Measurements from ENCODE around the gene TAF1C.

TAF1C gene

GRCh38 chr16:84182680-84183571 is 3.9 kb downstream of the TAF1C start:
- DNase-seq: no peak

DNA sequence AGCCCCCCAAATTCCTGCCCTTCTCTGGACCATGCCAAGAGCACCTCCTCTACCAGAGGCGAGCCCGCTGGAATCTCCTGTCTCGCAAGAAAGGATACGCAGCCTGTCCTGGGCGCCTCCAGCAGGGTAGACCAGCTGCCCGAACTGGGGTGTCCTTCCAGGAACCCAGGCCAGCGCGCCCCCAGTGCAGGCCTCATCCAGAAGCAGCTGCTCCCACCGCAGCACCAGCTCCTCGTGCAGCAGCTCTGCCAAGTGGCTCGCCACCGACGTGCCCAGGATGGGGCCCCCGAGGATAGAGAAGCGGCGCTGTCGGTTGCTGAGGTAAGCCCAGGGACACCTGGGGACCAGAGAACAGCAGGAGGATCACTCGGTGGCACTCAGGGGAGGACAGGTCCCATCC is 4.8 kb downstream of the TAF1C start:
- no peak for DNase-seq

DNA sequence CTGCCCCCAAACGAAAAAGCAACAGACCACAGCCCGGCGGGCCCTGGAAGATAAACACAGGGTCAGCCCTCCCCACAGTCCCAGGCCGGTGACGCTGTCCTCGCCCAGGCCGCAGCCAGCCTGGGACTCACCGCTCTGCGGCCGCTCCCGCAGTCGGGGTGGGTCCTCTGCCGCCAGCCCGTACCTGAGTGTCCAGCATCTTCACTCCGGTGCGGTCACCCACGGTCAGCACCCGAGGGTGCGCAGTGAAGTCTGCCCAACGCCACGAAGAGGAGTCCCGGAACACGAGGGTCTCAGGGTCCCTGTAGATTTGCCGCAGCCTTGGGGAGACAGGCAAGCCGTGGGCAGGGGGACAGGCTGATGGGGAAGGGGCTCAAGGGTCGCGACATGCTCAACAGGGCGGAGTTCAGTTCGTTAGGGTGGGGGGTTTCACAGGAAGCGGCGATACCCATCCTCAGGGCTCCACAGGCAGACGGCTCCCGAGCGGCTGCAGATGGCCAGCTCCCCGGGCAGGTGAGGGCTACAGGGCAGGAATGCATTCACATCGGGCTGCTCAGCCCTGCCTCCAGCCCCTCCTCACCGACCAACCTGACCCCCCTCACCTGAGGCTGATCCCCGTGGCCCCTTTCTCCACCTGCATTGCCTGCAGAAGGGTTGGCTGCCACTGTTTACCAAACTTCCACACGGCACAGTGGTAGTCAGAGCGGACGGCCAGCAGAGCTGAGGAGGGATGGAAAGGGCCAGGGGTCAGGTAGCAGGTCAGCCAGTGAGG is 5.5 kb downstream of the TAF1C start:
- no peak for DNase-seq

DNA sequence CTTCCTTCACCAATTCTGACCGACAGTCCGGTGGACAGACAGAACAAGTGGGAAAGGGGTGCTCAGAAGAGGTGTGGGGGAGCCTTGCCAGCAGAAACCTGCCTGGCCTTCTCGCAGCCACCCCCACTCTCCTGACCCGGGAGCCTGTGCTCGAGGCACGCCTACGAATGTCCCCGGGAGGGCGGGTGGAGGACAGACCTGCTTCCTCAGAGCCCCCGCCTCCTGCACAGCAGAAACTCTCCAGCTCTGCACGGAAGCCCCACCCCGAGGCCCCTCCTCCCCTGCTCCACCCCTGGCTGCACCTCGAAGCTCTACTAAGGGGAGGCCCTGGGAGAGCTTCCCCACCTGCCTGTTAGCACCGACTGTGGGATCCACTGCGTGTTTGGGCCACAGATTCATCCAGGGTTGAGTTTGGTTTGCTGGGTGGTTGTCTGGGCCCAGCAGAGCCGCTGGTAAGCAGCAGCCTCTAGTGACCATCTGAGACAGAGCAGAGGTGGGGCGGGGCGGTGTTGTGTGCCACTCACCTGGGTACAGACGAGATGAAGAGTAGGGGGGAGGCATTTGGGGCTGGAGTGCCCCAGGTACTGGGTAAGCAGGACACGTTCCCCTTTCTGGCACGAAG is 6.2 kb downstream of the TAF1C start:
- DNase-seq: no peak

DNA sequence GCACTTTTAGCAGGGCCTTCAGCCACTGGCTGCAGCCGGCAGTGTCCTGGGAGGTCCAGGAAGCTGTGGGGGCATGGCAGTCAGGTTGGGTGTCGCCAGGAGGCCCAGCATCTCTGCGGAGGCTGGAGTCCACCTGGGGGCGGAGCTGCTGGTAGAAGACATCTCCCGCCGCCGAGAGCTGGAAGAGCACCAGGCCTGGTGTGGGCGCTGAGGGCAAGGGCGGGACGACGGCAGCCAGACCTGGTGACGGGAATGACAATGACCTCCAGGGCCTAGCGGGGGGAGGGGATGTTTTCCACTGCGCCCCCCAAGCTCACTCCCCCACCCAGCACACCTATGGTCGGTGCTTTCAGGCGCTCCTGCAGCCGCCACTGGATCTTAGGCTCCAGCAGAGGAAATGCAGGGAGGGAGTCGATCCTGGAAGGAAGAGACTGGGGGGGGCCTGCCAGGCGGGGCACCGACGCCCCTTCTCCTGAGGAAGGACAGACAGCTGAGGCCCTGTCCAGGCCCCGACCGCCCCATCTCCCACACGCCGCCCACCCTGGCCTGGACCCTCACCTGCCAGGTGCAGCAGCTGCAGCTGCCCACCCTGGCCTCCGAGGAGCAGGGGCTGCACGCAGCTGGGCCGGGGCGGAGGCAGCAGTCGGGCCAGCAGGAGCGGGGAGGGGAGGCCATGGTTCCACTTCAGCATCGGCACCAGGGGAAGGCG is 7.1 kb downstream of the TAF1C start:
- no peak for DNase-seq

GRCh38 chr16:84178892-84179611 is 7.8 kb downstream of the TAF1C start:
- no peak for DNase-seq

GRCh38 chr16:84178146-84178765 is 8.6 kb downstream of the TAF1C start:
- DNase-seq: no peak

DNA sequence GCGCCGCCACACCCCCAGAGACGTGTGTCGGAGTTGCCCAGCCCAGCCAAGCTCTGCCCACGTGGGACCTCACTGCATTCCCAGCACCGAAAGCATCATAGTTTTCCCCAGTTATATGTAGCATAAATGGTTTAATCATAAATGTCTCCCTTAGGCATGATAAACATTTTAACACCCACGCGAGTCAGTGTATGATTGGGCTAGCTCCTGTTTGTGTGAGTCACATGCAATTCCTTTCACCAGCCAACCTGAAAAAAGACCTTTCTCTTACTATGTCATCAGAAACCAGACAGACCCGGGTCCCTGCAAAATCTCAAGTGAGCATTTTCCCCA is 9.2 kb downstream of the TAF1C start:
- no peak for DNase-seq

- no peak for DNase-seq
Measured at GRCh38 chr16:84176192-84177053, 10.4 kb downstream of the TAF1C start.

GRCh38 chr16:84175350-84176081 is 11.3 kb downstream of the TAF1C start:
- peak; percentile 17 for DNase-seq

GRCh38 chr16:84174396-84174795 is 12.5 kb downstream of the TAF1C start:
- no peak for DNase-seq

- DNase-seq: no peak
Measured at GRCh38 chr16:84169765-84170310, 17.0 kb downstream of the TAF1C start.

- DNase-seq: no peak
Measured at GRCh38 chr16:84166796-84167695, 19.8 kb downstream of the TAF1C start.

GRCh38 chr16:84165746-84166145 is 21.1 kb downstream of the TAF1C start:
- no peak for DNase-seq

DNA sequence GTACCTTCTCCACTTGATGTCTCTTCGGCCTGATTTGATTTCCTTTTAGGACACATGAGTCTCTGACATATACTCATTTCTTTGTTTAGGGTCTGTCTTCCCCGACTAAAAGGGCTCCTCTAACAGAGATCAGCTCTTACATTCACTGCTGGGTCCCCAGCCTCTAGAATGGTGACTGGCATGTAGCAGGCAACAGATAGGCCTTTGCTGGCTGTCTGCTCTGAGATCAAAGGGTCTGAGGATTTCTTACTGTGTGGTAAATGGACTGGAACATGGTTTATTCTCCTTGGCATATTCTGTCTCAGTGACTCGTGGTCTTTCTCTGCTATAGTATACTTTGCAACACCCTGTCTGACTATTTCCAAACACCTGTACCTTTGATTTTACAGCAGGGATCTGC is 25.1 kb downstream of the TAF1C start:
- no peak for DNase-seq

- no peak for DNase-seq
Measured at GRCh38 chr16:84161037-84161436, 25.8 kb downstream of the TAF1C start.

- DNase-seq: no peak
Measured at GRCh38 chr16:84159800-84160199, 27.1 kb downstream of the TAF1C start.

GRCh38 chr16:84159007-84159406 is 27.9 kb downstream of the TAF1C start:
- no peak for DNase-seq

DNA sequence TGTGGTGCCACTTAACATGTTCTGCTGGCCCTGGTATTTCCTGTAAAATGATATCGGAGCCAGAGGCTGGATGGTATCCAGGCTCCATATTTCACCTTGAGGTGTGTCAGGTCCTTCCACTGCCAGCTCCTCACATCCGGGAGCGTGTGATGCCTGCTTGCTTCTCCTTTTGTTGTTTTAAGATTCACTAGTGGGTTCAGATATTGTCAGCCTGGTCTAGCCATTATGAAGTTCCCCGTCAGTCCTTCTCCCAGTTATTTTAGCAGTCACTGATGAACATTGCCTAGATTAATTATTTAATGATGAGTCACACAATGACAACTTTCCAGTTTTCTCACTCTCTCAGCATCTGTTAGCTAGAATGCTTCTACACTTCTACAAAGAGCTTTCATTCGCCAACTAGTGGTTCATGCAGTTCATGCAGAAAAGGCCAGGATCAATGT is 30.5 kb downstream of the TAF1C start:
- DNase-seq: no peak

Data from central memory CD4-positive, alpha-beta T cell (primary cell).